Measurements from ENCODE around the gene PPP1R12A. TPM values are rescaled to one million over a fixed set of nuclear protein-coding genes. Genes with fewer than 3 reads are reported as not detected.

The PPP1R12A gene
- total RNA-seq, 1 donor from 2014 or later: 86.7 TPM

DNA sequence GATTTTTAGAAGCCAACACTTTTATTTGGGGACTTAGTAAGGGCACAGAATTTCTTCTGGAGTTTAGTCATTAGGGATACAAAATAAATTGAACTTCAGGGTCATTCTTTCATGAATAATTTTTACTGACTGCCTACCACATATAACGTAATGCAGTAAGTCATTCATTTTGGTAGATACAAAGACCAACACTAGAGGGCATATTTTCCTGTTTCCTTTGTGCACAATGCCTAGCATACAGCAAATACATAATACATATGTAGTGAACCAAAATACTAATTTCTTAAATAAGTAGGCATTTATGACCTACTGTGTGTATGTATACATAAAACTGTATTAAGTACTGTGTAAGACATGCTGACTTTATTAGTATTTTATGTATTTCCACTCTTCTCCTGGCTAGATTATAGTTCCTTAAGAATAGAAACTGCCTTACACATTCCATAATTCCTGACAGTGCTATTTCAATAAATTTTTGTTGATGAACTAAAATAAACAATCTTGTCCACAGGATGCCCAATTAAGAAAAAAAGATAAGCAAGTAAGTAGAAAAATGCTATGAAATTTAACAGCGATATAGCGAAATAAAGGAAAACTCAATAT lies 47.9 kb downstream of the PPP1R12A start:
- Mint-ChIP-seq H3K4me3 (no peak overlapping the region), H3K27ac (no peak overlapping the region), H3K27me3 (ENCODE audit: insufficient read depth, low read depth) (no peaks in the 10 kb centered on the region), H3K4me1 (peaks cover 5% of the 10 kb centered on the region), H3K9me3 (peaks cover 2% of the 10 kb centered on the region), H3K36me3 (peaks cover 16% of the 10 kb centered on the region)
- peaks cover 98% of the 10 kb centered on the region for H3K79me2 ChIP-seq (ENCODE audit: low read depth)
- H2AFZ ChIP-seq (replicated peaks): no peak overlapping the region
- peaks cover 14% of the 10 kb centered on the region for H3K4me1 ChIP-seq
- H3K4me2 ChIP-seq: no peak overlapping the region
- no peaks in the 10 kb centered on the region for H3K9me3 ChIP-seq (ENCODE audit: low read depth)
- peaks cover 6% of the 10 kb centered on the region for H3F3A ChIP-seq (ENCODE audit: low read depth)
- no peak overlapping the region for H3K4me3 ChIP-seq
- H4K20me1 ChIP-seq (ENCODE audit: low read depth): peaks cover 25% of the 10 kb centered on the region
- no peak overlapping the region for H3K9ac ChIP-seq
- no peaks in the 10 kb centered on the region for H3K36me3 ChIP-seq
- TF ChIP-seq, protein P1, sequence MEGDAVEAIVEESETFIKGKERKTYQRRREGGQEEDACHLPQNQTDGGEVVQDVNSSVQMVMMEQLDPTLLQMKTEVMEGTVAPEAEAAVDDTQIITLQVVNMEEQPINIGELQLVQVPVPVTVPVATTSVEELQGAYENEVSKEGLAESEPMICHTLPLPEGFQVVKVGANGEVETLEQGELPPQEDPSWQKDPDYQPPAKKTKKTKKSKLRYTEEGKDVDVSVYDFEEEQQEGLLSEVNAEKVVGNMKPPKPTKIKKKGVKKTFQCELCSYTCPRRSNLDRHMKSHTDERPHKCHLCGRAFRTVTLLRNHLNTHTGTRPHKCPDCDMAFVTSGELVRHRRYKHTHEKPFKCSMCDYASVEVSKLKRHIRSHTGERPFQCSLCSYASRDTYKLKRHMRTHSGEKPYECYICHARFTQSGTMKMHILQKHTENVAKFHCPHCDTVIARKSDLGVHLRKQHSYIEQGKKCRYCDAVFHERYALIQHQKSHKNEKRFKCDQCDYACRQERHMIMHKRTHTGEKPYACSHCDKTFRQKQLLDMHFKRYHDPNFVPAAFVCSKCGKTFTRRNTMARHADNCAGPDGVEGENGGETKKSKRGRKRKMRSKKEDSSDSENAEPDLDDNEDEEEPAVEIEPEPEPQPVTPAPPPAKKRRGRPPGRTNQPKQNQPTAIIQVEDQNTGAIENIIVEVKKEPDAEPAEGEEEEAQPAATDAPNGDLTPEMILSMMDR (IDR thresholded peaks at IDR 0.05): peak; percentile 74
- TF ChIP-seq EZH2 (IDR thresholded peaks at IDR 0.05) (no peak), EZH2phosphoT487 (IDR thresholded peaks at IDR 0.05) (no peak)
- no peaks in the 10 kb centered on the region for H3K27me3 ChIP-seq
- DNase-seq (ENCODE audit: low spot score): peak; percentile 42
- no peak overlapping the region for H3K27ac ChIP-seq

DNA sequence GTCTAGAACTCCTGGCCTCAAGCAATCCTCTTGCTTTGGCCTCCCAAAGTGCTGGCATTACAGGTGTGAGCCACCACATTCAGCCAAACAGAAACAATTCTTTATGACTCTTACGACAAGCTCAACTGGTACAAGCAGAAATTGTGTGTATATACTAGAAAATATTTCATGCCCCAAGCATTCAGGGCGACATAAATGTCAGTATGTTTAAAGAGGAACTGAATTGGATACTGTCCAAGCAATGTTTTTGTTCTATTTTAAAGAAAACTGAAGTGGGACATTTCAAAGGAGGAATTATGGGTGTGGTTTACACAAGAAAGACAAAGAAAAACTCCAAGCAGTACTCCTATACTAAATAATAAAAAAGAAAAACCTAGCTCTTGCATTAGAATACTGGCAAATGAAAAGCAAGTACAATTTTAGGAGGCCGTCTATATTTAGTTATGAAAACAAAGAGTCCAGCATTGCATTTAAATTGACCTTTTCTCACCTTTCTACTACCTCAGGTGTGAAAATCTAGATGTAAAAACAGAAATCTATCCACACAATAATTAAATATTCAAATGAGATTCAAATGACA lies 48.9 kb downstream of the PPP1R12A start:
- Histone ChIP-seq H3K4me1 (peaks cover 14% of the 10 kb centered on the region), H3K27me3 (no peaks in the 10 kb centered on the region), H3K79me2 (ENCODE audit: low read depth) (peaks cover 98% of the 10 kb centered on the region), H3K4me3 (no peak overlapping the region), H3K9ac (no peak overlapping the region), H3F3A (ENCODE audit: low read depth) (peaks cover 6% of the 10 kb centered on the region), H3K9me3 (ENCODE audit: low read depth) (no peaks in the 10 kb centered on the region), H3K36me3 (no peaks in the 10 kb centered on the region), H4K20me1 (ENCODE audit: low read depth) (peaks cover 25% of the 10 kb centered on the region), H3K27ac (no peak overlapping the region), H2AFZ (replicated peaks) (no peak overlapping the region), H3K4me2 (no peak overlapping the region)
- TF ChIP-seq, protein P1 (IDR thresholded peaks at IDR 0.05): no peak
- TF ChIP-seq EZH2phosphoT487 (IDR thresholded peaks at IDR 0.05) (no peak), EZH2 (IDR thresholded peaks at IDR 0.05) (no peak)
- no peaks in the 10 kb centered on the region for H3K27me3 Mint-ChIP-seq (ENCODE audit: insufficient read depth, low read depth)
- H3K27ac Mint-ChIP-seq: no peak overlapping the region
- peaks cover 19% of the 10 kb centered on the region for H3K36me3 Mint-ChIP-seq
- H3K9me3 Mint-ChIP-seq: peaks cover 4% of the 10 kb centered on the region
- no peak for DNase-seq (ENCODE audit: low spot score)
- no peak overlapping the region for H3K4me3 Mint-ChIP-seq
- H3K4me1 Mint-ChIP-seq: peaks cover 5% of the 10 kb centered on the region

DNA sequence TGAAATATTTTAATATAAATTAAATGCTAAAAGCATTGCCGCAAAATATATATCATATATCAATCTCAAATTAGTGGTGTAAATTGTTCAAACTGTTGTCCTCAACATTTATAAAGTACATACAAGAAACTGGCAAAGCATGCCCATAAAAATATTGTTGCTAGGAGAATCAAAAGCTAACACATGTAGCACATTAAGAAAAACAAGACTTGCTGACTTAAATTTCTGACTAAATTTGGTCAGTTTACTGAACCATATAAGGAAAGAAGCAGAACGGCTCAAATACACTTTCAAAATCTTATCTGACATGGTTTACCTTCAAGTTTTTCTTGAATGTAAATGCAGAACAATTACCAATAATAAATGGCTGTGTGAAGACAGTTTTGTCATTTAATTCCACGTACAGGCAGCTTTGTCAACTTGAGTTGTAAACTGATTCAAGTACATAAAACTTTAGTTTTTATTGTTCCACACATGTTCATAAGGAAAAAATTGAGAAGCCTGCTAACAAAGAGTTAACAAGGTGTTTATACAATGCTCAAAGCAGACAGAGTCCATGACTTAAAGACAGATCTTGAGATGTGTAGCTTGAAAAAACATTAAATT lies 50.4 kb downstream of the PPP1R12A start:
- Mint-ChIP-seq H3K27ac (no peak overlapping the region), H3K9me3 (peaks cover 14% of the 10 kb centered on the region), H3K36me3 (peaks cover 31% of the 10 kb centered on the region), H3K4me1 (peaks cover 4% of the 10 kb centered on the region), H3K4me3 (no peak overlapping the region), H3K27me3 (ENCODE audit: insufficient read depth, low read depth) (no peaks in the 10 kb centered on the region)
- no peak overlapping the region for H3K9ac ChIP-seq
- no peaks in the 10 kb centered on the region for H3K36me3 ChIP-seq
- no peak overlapping the region for H3K27ac ChIP-seq
- TF ChIP-seq EZH2 (IDR thresholded peaks at IDR 0.05) (no peak), EZH2phosphoT487 (IDR thresholded peaks at IDR 0.05) (no peak)
- TF ChIP-seq, protein P1 (IDR thresholded peaks at IDR 0.05): no peak
- peaks cover 8% of the 10 kb centered on the region for H3K4me1 ChIP-seq
- peaks cover 98% of the 10 kb centered on the region for H3K79me2 ChIP-seq (ENCODE audit: low read depth)
- no peaks in the 10 kb centered on the region for H3K27me3 ChIP-seq
- no peak overlapping the region for H3K4me2 ChIP-seq
- no peak overlapping the region for H3K4me3 ChIP-seq
- H3F3A ChIP-seq (ENCODE audit: low read depth): peaks cover 6% of the 10 kb centered on the region
- no peak for DNase-seq (ENCODE audit: low spot score)
- no peaks in the 10 kb centered on the region for H3K9me3 ChIP-seq (ENCODE audit: low read depth)
- H2AFZ ChIP-seq (replicated peaks): no peak overlapping the region
- H4K20me1 ChIP-seq (ENCODE audit: low read depth): peaks cover 17% of the 10 kb centered on the region
